A549 (cell line): Measurements from ENCODE around the gene LCE3D. TPM values are rescaled to one million over a fixed set of nuclear protein-coding genes. Genes with fewer than 3 reads are reported as not detected.
"Not testable (repeated sequence)": the region's sequence is repeated elsewhere in the genome, so short reads cannot be mapped to it uniquely, and the experiment has no call there.

ENCODE experiments used
- ATAC-seq, 2 experiments: fragments of 200-7000 bp in 1 of 2; fragments of >200 bp in 1 of 2; cut with Nextera tagmentation in 1 of 2; cut with Tn5 transposase in 1 of 2; 3 replicates each; pipeline versions ENCODE4 v1.8.0 to v1.9.1; 2018 to 2020; ENCODE audit warnings: mild to moderate bottlenecking in 1 of 2, moderate library complexity in 1 of 2
- CTCF ChIA-PET: fragments of 300-600 bp; sonication (Branson Sonifier 250); formaldehyde crosslinking; extraction: SDS; loops from one replicate; lab custom pipeline; 2021; ENCODE audit warnings: antibody characterized with exemption, inconsistent platforms; lab: Yijun Ruan, JAX
- POLR2A ChIA-PET: fragments of 350-600 bp; formaldehyde crosslinking; extraction: SDS; loops from one replicate; lab custom pipeline; 2021; ENCODE audit warnings: antibody characterized with exemption, inconsistent platforms; lab: Yijun Ruan, JAX
- DNase-seq, 2 experiments: peaks; one replicate each; pipeline versions ENCODE4 v3.0.0 to v3.0.0-alpha.2; 2011 to 2016; ENCODE audit warnings: low read depth in 1 of 2, low spot score in 1 of 2
- FAIRE-seq: peaks from 2 replicates; lab custom pipeline; 2011; peaks lifted over from hg19 to GRCh38; lab: Jason Lieb, UNC
- H3K27ac ChIP-seq, 2 experiments: fragments of >200 bp; sonication (Bioruptor Twin); formaldehyde crosslinking; 3 replicates each; pipeline ENCODE4 v1.5.1; 2016 to 2017
- H3K4me1 ChIP-seq: fragments of >200 bp; sonication (Bioruptor Twin); formaldehyde crosslinking; 3 replicates; pipeline ENCODE4 v1.6.1; 2016
- H3K4me2 ChIP-seq: fragments of >200 bp; sonication (Bioruptor Twin); formaldehyde crosslinking; 3 replicates; pipeline ENCODE4 v1.6.1; 2016
- H3K4me3 ChIP-seq: fragments of >200 bp; sonication (Bioruptor Twin); formaldehyde crosslinking; 3 replicates; pipeline ENCODE4 v1.5.1; 2016
- H3K9me3 ChIP-seq: fragments of >200 bp; sonication (Bioruptor Twin); formaldehyde crosslinking; 3 replicates; pipeline ENCODE4 v1.6.1; 2016
- CBX2 ChIP-seq: fragments of 200-600 bp; sonication (generic); IDR thresholded peaks from 2 replicates; pipeline ENCODE4 v1.6.1; 2016; ENCODE audit warnings: low read depth, mild to moderate bottlenecking, borderline replicate concordance
- CEBPB ChIP-seq, 2 experiments: fragments of >200 bp in 1 of 2; sonication (Bioruptor Twin) in 1 of 2; formaldehyde crosslinking in 1 of 2; IDR thresholded peaks; 2 replicates each; pipeline ENCODE4 v1.6.1; 2012 to 2016
- CHD2 ChIP-seq: fragments of 150-350 bp; IDR thresholded peaks from 2 replicates; pipeline ENCODE4 v1.6.1; 2014; ENCODE audit warnings: low read length; ENCODE audit not compliant: partially characterized antibody
- EHMT2 ChIP-seq: fragments of 200-600 bp; sonication (generic); IDR thresholded peaks from 2 replicates; pipeline ENCODE4 v1.6.1; 2016; ENCODE audit warnings: antibody characterized with exemption, low read depth, mild to moderate bottlenecking, moderate library complexity
- EP300 ChIP-seq, 2 experiments: fragments of >200 bp; sonication (Bioruptor Twin); formaldehyde crosslinking; IDR thresholded peaks; 2 replicates in 1 of 2; 3 replicates in 1 of 2; pipeline ENCODE4 v1.6.1; 2016 to 2017
- ESRRA ChIP-seq: fragments of 150-350 bp; IDR thresholded peaks from 2 replicates; pipeline ENCODE4 v1.6.1; 2014; ENCODE audit warnings: mild to moderate bottlenecking, low read length, borderline replicate concordance
- FOSB ChIP-seq: fragments of 250-450 bp; sonication (Bioruptor Pico); IDR thresholded peaks from 2 replicates; pipeline ENCODE4 v1.5.0; 2020; ENCODE audit warnings: mild to moderate bottlenecking, moderate library complexity
- FOSL2 ChIP-seq, 2 experiments: fragments of 450-650 bp in 1 of 2; fragments of >200 bp in 1 of 2; sonication (Bioruptor Twin) in 1 of 2; formaldehyde crosslinking; IDR thresholded peaks; 2 replicates each; pipeline versions ENCODE4 v1.5.0 to v1.6.1; 2016 to 2020; ENCODE audit warnings: mild to moderate bottlenecking in 1 of 2, moderate library complexity in 1 of 2
- FOXS1 ChIP-seq: fragments of 250-450 bp; sonication (Bioruptor Pico); IDR thresholded peaks from 2 replicates; pipeline ENCODE4 v1.5.0; 2020; ENCODE audit warnings: mild to moderate bottlenecking, moderate library complexity
- GATA3 ChIP-seq: IDR thresholded peaks from 2 replicates; pipeline ENCODE4 v1.6.1; 2012; ENCODE audit warnings: borderline replicate concordance
- HDAC2 ChIP-seq: fragments of 200-600 bp; sonication (generic); IDR thresholded peaks from 2 replicates; pipeline ENCODE4 v1.6.1; 2016
- HOXA7 ChIP-seq: fragments of 250-450 bp; sonication (Bioruptor Pico); IDR thresholded peaks from 2 replicates; pipeline ENCODE4 v1.5.0; 2020; ENCODE audit warnings: mild to moderate bottlenecking, moderate library complexity
- JUN ChIP-seq, 2 experiments: fragments of >200 bp; sonication (Bioruptor Twin); formaldehyde crosslinking; IDR thresholded peaks; 2 replicates in 1 of 2; 3 replicates in 1 of 2; pipeline ENCODE4 v1.6.1; 2016 to 2017
- KDM1A ChIP-seq: fragments of 200-600 bp; sonication (generic); IDR thresholded peaks from 2 replicates; pipeline ENCODE4 v1.6.1; 2016; ENCODE audit warnings: low read depth, mild to moderate bottlenecking
- NFE2L2 ChIP-seq: fragments of 150-350 bp; conservative IDR thresholded peaks from 2 replicates; pipeline ENCODE4 v1.6.1; 2014; ENCODE audit warnings: low read length
- NR3C1 ChIP-seq: fragments of >200 bp; sonication (Bioruptor Twin); formaldehyde crosslinking; IDR thresholded peaks from 3 replicates; pipeline ENCODE4 v1.6.1; 2017
- RAD21 ChIP-seq, 2 experiments: fragments of >200 bp in 1 of 2; sonication (Bioruptor Twin) in 1 of 2; formaldehyde crosslinking in 1 of 2; IDR thresholded peaks in 1 of 2; conservative IDR thresholded peaks in 1 of 2; 2 replicates in 1 of 2; 3 replicates in 1 of 2; pipeline ENCODE4 v1.6.1; 2012 to 2018; ENCODE audit warnings: inconsistent platforms in 1 of 2
- RFX5 ChIP-seq: fragments of 450-650 bp; IDR thresholded peaks from 2 replicates; pipeline ENCODE4 v1.7.1; 2014; ENCODE audit warnings: antibody characterized with exemption, mild to moderate bottlenecking, moderate library complexity
- TFCP2L1 ChIP-seq: fragments of 250-450 bp; sonication (Bioruptor Pico); IDR thresholded peaks from 2 replicates; pipeline ENCODE4 v1.5.0; 2021; ENCODE audit warnings: mild to moderate bottlenecking
- ZFP36 ChIP-seq: fragments of 450-650 bp; IDR thresholded peaks from 2 replicates; pipeline ENCODE4 v1.6.1; 2014; ENCODE audit warnings: borderline replicate concordance; ENCODE audit not compliant: partially characterized antibody
- WGBS: methylation state at CpG from one replicate; pipeline ENCODE4 v1.1.6; 2017; ENCODE audit errors: missing lambda C conversion rate; 5-methylcytosine and 5-hydroxymethylcytosine counted together
- polyA plus RNA-seq, 4 experiments: library from polyadenylated mRNA; depleted of rRNA in 3 of 4; stranded (reverse); fragments of >200 nt; fragmentation: RNase III in 1 of 4; extraction: RNeasy Plus Mini Kit Qiagen cat#74134 plus additional on column Dnase treatment in 1 of 4; gene quantifications; 2 replicates in 3 of 4; 3 replicates in 1 of 4; pipeline ENCODE4 v1.2.3, GENCODE V29; 2011 to 2017
- TF ChIP-seq, protein P1 (sequence below): IDR thresholded peaks from 2 replicates; pipeline ENCODE4 v1.6.1; 2012; ENCODE audit warnings: low read depth, borderline replicate concordance
- TF ChIP-seq, protein P2 (sequence below): fragments of 250-450 bp; sonication (Bioruptor Pico); IDR thresholded peaks from 2 replicates; pipeline ENCODE4 v1.5.0; 2021; ENCODE audit warnings: mild to moderate bottlenecking, moderate library complexity, borderline replicate concordance
- TF ChIP-seq, protein P3 (sequence below): IDR thresholded peaks from 2 replicates; pipeline ENCODE4 v1.6.1; 2012
- TF ChIP-seq, protein P4 (sequence below): fragments of >200 bp; sonication (Bioruptor Twin); formaldehyde crosslinking; IDR thresholded peaks from 3 replicates; pipeline ENCODE4 v1.5.1; 2016

The LCE3D gene
- polyA plus RNA-seq, 2 of the 4 experiments (the other 2 are of a cell fraction), result 0.23 to 0.39 TPM

DNA sequence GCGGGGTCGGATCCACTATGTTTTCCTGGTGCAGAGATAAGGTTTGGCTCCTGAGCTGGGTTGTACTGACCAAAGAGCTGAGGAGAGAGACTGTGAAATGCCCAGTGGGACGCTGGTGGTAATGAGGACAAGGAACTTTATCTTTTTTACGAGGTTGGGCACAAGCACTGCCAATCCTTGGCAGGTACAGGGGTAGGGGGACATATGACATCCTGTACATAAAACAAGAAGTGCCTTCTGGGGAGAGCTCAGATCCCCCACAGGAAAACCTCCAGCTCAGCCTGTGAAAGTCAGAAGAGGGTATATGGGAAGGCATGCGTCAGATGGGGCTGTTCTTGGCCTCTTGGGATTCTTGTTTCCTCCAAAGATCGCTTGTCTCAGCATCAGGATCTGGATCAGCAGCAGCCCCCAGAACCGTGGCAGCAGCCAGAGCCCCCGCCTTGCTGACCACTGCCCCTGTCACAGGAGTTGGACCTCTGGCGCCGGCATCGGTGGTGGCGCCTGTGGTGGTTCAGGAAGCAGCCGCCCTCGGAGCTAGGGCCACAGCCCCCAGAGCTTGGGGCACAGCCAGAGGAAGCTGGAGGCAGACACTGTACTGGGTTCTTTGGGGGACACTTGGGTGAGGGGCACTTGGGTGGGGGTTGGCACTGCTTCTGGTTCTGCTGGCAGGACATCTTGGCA is 14.6 kb downstream of the LCE3D start:
- Histone ChIP-seq H3K9me3 (peaks cover 14% of the 10 kb centered on the region; the same call in 2 of the 3 replicates), H3K4me3 (no peak overlapping the region), H3K27ac (no peak overlapping the region), H3K4me1 (no peaks in the 10 kb centered on the region), H3K4me2 (no peak overlapping the region)
- DNase-seq, result no peak
- CTCF ChIA-PET, result interaction anchor here (1.0 kb wide), 1 partner anchor 32 kb away, joined by 5 read pairs; no protein-coding TSS in a partner anchor
- ATAC-seq, result no peak
- no peak for FAIRE-seq
- 44% methylated on average over 12 of the region's 14 CpGs for whole genome bisulfite sequencing
- POLR2A ChIA-PET, result no interaction called here
- no peak for TF ChIP-seq KDM1A
- TF ChIP-seq, protein P1, sequence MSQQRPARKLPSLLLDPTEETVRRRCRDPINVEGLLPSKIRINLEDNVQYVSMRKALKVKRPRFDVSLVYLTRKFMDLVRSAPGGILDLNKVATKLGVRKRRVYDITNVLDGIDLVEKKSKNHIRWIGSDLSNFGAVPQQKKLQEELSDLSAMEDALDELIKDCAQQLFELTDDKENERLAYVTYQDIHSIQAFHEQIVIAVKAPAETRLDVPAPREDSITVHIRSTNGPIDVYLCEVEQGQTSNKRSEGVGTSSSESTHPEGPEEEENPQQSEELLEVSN, result no peak
- no peak for TF ChIP-seq HOXA7 (CRISPR knock-in tag)
- no peak for TF ChIP-seq FOXS1
- no peak for TF ChIP-seq NFE2L2
- no peak for TF ChIP-seq ZFP36
- TF ChIP-seq CBX2, result no peak
- TF ChIP-seq RAD21 (conservative IDR thresholded peaks at IDR 0.05 in 1 of 2, IDR thresholded peaks at IDR 0.05 in 1 of 2), result no peak
- TF ChIP-seq TFCP2L1 (CRISPR knock-in tag), result no peak
- no peak for TF ChIP-seq EP300 (IDR thresholded peaks at IDR 0.05)
- TF ChIP-seq, protein P2, sequence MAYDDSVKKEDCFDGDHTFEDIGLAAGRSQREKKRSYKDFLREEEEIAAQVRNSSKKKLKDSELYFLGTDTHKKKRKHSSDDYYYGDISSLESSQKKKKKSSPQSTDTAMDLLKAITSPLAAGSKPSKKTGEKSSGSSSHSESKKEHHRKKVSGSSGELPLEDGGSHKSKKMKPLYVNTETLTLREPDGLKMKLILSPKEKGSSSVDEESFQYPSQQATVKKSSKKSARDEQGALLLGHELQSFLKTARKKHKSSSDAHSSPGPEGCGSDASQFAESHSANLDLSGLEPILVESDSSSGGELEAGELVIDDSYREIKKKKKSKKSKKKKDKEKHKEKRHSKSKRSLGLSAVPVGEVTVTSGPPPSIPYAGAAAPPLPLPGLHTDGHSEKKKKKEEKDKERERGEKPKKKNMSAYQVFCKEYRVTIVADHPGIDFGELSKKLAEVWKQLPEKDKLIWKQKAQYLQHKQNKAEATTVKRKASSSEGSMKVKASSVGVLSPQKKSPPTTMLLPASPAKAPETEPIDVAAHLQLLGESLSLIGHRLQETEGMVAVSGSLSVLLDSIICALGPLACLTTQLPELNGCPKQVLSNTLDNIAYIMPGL (CRISPR knock-in tag), result no peak
- TF ChIP-seq GATA3, result no peak
- no peak for TF ChIP-seq RFX5
- no peak for TF ChIP-seq HDAC2
- TF ChIP-seq, protein P3, sequence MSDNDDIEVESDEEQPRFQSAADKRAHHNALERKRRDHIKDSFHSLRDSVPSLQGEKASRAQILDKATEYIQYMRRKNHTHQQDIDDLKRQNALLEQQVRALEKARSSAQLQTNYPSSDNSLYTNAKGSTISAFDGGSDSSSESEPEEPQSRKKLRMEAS, result no peak
- no peak for TF ChIP-seq FOSL2 (IDR thresholded peaks at IDR 0.05)
- no peak for TF ChIP-seq FOSL2 (CRISPR knock-in tag; IDR thresholded peaks at IDR 0.05)
- TF ChIP-seq NR3C1, result no peak

DNA sequence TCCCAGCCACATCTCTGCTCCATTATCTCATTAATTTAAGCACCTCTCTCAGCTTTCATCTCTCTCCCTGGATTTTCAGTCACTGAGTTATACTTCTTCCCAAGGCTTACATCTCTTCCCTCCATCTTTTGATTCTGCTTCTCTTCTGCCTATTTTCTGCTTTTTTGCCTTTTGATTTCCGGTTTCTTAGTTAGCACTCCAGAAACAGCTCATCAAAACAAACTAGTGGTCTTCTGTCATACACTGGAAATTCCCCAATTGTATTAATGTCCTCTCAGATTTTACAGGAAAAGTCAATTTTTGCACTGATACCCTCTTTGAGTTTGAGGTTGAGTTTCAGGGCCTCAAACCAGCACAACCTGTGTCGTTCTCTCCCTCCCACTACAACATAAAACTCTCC is 15.2 kb downstream of the LCE3D start:
- no peaks in the 10 kb centered on the region for H3K4me1 ChIP-seq
- POLR2A ChIA-PET, result no interaction called here
- WGBS, result 29% methylated on average over 2 of the region's 2 CpGs
- TF ChIP-seq KDM1A (no peak), ESRRA (no peak), CBX2 (no peak), JUN (IDR thresholded peaks at IDR 0.05) (no peak), CEBPB (IDR thresholded peaks at IDR 0.05) (no peak), FOSB (no peak), CHD2 (no peak), NFE2L2 (no peak), EHMT2 (no peak), HOXA7 (CRISPR knock-in tag) (no peak)
- TF ChIP-seq, protein P4, sequence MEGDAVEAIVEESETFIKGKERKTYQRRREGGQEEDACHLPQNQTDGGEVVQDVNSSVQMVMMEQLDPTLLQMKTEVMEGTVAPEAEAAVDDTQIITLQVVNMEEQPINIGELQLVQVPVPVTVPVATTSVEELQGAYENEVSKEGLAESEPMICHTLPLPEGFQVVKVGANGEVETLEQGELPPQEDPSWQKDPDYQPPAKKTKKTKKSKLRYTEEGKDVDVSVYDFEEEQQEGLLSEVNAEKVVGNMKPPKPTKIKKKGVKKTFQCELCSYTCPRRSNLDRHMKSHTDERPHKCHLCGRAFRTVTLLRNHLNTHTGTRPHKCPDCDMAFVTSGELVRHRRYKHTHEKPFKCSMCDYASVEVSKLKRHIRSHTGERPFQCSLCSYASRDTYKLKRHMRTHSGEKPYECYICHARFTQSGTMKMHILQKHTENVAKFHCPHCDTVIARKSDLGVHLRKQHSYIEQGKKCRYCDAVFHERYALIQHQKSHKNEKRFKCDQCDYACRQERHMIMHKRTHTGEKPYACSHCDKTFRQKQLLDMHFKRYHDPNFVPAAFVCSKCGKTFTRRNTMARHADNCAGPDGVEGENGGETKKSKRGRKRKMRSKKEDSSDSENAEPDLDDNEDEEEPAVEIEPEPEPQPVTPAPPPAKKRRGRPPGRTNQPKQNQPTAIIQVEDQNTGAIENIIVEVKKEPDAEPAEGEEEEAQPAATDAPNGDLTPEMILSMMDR, result no peak
- peaks cover 11% of the 10 kb centered on the region; the same call in 2 of the 3 replicates for H3K9me3 ChIP-seq
- DNase-seq, result no peak
- CTCF ChIA-PET, result no interaction called here
- ATAC-seq, result no peak
- H3K4me3 ChIP-seq, result no peak overlapping the region
- H3K27ac ChIP-seq, result no peak overlapping the region
- FAIRE-seq, result no peak
- H3K4me2 ChIP-seq, result no peak overlapping the region

DNA sequence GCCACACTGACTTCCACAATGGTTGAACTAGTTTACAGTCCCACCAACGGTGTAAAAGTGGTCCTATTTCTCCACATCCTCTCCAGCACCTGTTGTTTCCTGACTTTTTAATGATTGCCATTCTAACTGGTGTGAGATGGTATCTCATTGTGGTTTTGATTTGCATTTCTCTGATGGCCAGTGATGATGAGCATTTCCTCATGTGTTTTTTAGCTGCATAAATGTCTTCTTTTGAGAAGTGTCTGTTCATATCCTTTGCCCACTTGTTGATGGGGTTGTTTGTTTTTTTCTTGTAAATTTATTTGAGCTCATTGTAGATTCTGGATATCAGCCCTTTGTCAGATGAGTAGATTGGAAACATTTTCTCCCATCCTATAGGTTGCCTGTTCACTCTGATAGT is 32.0 kb downstream of the LCE3D start:
- H3K9me3 ChIP-seq, DNase-seq, H3K27ac ChIP-seq, CTCF ChIA-PET, H3K4me3 ChIP-seq, POLR2A ChIA-PET, H3K4me1 ChIP-seq, ATAC-seq, H3K4me2 ChIP-seq, FAIRE-seq: not testable (repeated sequence)
- 17% methylated on average over 1 of the region's 1 CpG for WGBS
